SU-DHL-6 (cell line): ENCODE results near the gene RSPRY1.

ENCODE experiments used
- CTCF ChIP-seq: fragments of 200-600 bp; sonication (generic); IDR thresholded peaks from one replicate; pipeline ENCODE4 v1.5.1; 2017; ENCODE audit warnings: antibody characterized with exemption, mild to moderate bottlenecking, low read length, moderate library complexity; ENCODE audit not compliant: insufficient read depth, poor library complexity, severe bottlenecking
- EZH2phosphoT487 ChIP-seq: fragments of 200-600 bp; sonication (generic), shearing (Covaris generic); conservative IDR thresholded peaks from 2 replicates; pipeline ENCODE4 v1.6.1; 2018; ENCODE audit warnings: mild to moderate bottlenecking, antibody characterized with exemption, low read length, moderate library complexity, mixed read lengths

GRCh38 chr16:57284952-57285363 lies 98.8 kb downstream of the RSPRY1 start:
- TF ChIP-seq CTCF: no peak
- TF ChIP-seq EZH2phosphoT487: no peak
